GM18861 (cell line): ENCODE data around the gene PREB.

ENCODE experiments used
- ATAC-seq: cut with Tn5 transposase; IDR thresholded peaks from one replicate; pipeline ENCODE4 v1.9.1; 2021; ENCODE audit not compliant: unreplicated experiment

PREB gene

DNA sequence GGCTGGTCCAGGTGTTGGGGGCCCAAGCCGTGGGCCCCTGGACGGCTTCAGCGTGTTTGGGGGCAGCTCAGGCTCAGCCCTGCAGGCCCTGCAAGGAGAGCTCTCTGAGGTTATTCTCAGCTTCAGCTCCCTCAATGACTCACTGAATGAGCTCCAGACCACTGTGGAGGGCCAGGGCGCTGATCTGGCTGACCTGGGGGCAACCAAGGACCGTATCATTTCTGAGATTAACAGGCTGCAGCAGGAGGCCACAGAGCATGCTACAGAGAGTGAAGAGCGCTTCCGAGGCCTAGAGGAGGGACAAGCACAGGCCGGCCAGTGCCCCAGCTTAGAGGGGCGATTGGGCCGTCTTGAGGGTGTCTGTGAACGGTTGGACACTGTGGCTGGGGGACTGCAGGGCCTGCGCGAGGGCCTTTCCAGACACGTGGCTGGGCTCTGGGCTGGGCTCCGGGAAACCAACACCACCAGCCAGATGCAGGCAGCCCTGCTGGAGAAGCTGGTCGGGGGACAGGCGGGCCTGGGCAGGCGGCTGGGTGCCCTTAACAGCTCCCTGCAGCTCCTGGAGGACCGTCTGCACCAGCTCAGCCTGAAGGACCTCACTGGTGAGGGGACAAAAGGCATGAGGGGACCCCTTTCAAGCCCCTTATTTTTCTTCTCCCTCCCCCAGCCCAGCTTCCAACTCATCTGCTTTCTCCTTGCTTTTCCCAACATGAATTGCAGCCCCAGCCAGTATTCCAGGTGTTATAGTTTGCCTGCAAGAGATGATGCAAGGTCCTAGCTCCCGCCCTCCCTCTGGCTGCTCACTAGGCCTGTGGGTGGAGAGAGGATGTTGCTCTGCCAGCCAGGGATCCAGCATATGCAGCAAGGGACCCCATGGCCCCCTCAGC, 50.8 kb downstream of the PREB start:
- ATAC-seq, result no peak

DNA sequence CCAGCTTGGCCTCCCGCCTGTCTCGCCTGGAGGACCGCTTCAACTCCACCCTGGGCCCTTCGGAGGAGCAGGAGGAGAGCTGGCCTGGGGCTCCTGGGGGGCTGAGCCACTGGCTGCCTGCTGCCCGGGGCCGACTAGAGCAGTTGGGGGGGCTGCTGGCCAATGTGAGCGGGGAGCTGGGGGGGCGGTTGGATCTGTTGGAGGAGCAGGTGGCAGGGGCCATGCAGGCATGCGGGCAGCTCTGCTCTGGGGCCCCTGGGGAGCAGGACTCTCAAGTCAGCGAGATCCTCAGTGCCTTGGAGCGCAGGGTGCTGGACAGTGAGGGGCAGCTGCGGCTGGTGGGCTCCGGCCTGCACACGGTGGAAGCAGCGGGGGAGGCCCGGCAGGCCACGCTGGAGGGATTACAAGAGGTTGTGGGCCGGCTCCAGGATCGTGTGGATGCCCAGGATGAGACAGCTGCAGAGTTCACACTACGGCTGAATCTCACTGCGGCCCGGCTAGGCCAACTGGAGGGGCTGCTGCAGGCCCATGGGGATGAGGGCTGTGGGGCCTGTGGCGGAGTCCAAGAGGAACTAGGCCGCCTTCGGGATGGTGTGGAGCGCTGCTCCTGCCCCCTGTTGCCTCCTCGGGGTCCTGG, 51.5 kb downstream of the PREB start:
- ATAC-seq, result no peak

DNA sequence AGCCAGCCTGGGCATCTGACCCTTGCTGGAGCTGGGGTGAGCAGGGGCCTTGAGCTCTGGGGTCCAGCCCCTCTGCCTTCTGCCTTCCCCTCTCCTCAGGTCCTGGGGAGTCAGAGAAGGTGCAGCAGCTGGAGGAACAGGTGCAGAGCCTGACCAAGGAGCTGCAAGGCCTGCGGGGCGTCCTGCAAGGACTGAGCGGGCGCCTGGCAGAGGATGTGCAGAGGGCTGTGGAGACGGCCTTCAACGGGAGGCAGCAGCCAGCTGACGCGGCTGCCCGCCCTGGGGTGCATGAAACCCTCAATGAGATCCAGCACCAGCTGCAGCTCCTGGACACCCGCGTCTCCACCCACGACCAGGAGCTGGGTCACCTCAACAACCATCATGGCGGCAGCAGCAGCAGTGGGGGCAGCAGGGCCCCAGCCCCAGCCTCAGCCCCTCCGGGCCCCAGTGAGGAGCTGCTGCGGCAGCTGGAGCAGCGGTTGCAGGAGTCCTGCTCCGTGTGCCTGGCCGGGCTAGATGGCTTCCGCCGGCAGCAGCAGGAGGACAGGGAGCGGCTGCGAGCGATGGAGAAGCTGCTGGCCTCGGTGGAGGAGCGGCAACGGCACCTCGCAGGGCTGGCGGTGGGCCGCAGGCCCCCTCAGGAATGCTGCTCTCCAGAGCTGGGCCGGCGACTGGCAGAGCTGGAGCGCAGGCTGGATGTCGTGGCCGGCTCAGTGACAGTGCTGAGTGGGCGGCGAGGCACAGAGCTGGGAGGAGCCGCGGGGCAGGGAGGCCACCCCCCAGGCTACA, 52.3 kb downstream of the PREB start:
- no peak for ATAC-seq
